HEK293T (cell line): ENCODE data around the gene MEF2C.

Source experiments
- NFRKB ChIP-seq: fragments of 450-650 bp; IDR thresholded peaks from 2 replicates; pipeline ENCODE4 v1.6.1; 2016; ENCODE audit warnings: mild to moderate bottlenecking, moderate library complexity
- PKNOX1 ChIP-seq: fragments of 450-650 bp; IDR thresholded peaks from 2 replicates; pipeline ENCODE4 v1.6.1; 2016
- SP1 ChIP-seq: fragments of 450-650 bp; IDR thresholded peaks from 2 replicates; pipeline ENCODE4 v1.6.1; 2017

DNA sequence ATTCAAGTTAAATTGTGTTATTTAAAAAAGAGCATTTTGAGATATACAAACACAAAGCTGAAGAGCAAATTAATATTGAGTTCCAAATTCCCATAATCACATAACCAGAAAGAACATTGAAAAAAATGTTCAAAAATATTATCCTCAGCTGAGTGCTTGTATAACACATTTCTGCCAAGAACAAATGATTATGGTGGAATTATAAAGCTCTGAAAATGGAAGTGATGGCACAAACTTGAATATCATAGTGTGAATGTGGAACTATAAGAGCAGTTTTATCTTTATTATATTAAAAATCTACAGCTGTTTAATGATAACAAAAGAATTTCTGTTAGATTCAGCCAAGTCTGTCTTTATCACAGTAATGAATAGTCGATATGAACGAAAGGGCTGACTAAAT is 117.8 kb downstream of the MEF2C start:
- TF ChIP-seq NFRKB (no peak), PKNOX1 (no peak), SP1 (no peak)
